Measurements from ENCODE around the gene ABHD16B.

DNA sequence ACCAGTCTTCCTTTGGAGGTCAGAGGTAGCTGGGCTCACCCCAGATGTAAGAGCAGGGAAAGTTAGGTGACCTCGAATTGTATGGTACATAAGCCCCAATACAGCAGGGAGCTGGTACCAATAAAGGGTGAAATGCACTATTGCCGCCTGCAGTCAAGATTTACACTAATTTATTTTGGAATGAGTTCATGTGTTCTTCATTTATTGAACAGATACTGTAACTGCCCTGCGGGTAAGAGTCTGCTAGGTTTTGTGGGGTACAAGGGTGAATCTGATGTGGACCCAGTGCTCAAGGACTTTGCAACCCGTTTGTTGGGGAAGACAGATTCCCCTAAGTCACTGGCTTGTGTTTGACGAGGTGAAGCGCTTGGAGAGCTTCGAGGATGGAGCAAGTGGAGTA lies 31.1 kb downstream of the ABHD16B start:
- no peak for TF ChIP-seq POLR2AphosphoS5 (IDR thresholded peaks at IDR 0.05; ENCODE audit: low read depth, low read length)
- no peak for TF ChIP-seq POLR2A (IDR thresholded peaks at IDR 0.05; ENCODE audit: low read depth, low read length)
- no peak for TF ChIP-seq TAF1 (IDR thresholded peaks at IDR 0.05; ENCODE audit: low read depth, low read length)
- TF ChIP-seq SPI1 (IDR thresholded peaks at IDR 0.05; ENCODE audit: low read depth, low read length): no peak
- TF ChIP-seq PAX5 (IDR thresholded peaks at IDR 0.05; ENCODE audit: insufficient read depth, low read length, severe bottlenecking): no peak
